ENCODE data around the gene TNXB.
"Not testable (repeated sequence)": the region's sequence is repeated elsewhere in the genome, so short reads cannot be mapped to it uniquely, and the experiment has no call there.

TNXB gene

DNA sequence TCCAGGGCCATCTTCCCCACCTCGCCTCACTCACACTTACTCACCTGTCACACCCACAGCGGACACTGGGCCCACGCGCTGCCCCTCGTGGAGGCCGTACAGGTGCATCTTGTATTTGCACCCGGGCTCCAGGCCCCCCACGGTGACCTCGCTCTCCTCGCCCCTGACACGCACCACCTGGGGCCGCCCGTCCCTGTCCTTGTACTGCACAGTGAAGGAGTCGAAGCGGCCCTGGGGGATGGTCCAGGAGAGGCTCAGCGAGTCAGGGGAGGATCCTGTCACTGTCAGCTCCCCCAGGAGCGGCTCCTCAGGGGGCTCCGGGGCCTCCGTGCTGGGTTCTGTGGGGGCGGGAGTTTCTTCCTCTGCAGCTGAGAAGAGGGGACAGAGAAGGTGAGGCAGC is 56.5 kb downstream of the TNXB start:
- DNase-seq = not testable (repeated sequence)

DNA sequence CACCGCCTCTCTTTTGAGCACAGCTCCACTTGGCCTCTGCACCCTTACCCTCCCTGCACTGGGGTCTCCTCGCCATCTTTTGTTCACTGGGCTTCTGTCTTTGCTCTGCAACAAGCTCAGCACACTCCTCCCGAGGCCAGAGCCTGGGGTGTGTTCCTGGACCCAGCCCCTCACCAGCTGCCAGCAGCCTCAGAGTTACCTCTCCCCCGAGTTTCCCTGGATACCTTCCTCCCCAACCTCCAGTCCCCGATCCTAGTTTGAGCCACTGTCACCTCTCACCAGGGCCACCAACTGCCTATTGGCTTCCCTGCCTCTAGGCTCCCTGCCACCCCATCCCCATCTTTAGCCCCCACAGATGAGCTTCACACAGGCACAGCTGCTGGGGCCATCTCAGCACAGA is 58.6 kb downstream of the TNXB start:
- no peak for DNase-seq

DNA sequence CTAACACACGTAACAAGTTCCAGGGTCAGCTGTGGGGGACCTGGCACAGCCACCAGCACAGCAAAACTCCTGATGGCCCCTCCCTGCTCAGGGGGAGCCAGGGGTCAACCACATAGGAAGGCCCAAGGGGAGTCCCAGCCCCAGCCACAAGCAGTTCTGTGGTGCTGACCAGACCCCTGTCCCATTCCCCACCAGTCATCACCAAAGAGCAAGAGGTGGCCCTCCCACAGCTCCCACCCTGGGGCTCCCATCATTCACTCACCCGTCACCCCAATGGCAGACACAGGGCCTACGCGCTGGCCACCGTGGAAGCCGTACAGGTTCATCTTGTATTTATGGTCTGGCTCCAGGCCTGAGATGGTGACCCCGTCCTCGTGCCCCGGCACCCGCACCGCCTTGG is 59.4 kb downstream of the TNXB start:
- DNase-seq = not testable (repeated sequence)

DNA sequence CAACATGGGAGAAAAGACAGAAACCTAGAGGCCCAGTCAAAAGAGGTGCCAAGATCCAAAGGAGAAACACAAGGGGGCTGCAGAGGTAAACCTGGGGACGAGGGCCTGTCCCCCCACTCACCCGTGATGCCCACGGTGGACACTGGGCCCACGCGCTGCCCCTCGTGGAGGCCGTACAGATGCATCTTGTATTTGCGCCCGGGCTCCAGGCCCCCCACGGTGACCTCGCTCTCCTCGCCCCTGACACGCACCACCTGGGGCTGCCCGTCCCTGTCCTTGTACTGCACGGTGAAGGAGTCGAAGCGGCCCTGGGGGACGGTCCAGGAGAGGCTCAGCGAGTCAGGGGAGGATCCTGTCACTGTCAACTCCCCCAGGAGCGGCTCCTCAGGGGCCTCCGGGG is 60.0 kb downstream of the TNXB start:
- not testable (repeated sequence) for DNase-seq

DNA sequence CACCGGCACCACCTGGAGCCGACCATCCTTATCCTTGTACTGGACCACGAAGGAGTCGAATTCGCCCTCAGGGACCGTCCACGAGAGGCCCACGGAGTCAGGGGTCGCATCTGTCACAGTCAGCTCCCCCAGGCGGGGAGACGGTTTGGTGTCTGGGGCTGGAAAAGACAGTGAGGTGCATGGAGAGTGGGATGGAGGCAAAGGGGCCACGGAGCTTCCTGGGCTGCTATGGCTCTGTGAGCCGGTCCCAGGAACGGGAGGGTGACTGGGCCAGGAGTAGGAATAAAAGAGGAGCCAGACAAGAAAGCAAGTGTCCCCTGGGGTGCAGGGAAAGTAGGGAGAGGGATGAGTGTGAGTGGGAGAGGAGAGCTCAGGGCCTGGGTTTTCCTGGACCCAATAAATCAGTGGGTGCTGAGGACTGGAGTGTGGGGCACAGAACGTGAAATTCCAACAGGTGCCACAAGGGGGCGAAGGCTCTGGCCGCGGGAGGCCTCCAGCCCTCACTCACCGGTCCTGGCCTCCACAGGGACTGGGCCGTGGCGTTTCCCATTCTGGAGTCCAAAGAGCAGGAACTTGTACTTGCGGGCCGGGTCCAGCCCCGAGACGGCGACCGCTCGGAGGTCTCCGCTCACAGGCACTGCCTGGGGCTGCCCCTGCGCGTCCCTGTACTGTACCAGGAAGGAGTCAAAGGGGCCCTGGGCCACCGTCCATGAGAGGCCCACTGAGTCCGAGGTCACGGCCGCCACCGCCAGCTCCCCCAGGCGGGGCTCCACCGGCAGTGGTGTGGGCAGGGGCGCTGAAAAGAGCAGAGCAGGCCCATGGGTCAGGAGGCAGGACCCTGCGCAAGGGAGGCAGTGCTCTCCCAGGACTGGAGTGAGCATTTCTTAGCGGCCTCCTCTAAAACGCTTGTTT is 61.0 kb downstream of the TNXB start:
- DNase-seq = peak; percentile 79

DNA sequence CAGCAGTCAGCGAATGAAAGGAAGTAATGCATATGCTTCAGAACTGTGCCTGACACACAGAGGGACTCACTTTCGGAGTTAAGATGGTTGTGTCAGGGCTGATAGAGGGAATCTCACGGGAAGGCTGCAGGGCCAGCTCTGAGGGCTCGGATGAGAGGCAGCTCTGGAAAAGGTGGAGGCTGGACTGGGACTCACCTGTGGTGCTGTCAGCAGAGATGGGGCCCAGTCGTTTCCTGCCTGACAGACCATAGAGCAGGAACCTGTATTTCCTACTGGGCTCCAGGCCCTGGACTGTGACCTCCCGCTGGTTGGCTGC is 61.6 kb downstream of the TNXB start:
- DNase-seq = no peak

DNA sequence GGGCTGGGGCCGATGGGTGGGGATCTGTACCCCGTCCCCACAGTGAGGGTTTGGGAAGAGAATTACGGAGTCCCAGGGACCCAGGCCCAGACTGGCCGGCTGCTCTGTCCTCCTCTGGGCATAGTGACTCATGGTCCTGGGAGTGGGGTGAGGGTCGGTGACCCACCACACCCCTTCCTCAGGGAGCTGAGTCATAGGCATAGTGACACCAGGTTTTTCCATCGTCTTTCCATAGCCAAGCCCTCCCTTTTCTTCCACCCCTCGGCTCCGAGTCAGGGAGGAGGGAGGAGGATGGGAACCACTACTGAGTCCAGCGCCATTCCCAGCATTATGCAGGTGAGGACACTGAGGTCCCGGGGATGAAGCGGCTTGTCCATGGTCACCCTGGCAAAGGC is 62.1 kb downstream of the TNXB start:
- DNase-seq = no peak

DNA sequence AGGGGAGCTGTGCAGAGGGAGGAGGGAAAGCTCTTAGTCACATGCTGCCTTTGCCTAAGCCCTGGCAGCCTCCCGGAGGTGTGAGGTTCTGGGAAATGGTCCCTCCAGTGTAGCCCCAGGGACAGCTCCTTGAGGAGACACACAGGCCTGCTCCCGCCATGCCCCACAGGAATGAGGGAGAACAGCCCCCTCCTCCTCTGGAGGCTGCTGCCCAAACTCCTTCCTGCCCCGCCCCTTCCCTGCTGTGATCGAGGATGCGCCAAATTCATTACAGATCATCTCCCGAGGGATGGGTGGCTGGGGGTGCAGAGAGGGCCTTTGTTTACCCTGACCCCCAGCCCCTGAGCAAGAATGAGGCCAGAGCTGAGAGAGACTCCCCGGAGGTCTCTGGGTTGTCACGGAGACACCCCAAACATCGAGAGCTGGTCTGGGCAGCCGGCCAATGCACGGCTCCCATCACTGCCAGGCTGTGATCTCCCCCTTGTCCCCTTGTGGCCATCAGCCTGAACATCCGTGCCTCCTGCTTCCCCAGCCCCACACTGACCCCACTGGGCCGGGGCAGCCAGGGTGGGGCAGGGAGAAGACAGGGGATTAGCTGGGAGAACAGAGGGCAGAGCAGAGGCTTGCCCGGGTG is 62.6 kb downstream of the TNXB start:
- no peak for DNase-seq

DNA sequence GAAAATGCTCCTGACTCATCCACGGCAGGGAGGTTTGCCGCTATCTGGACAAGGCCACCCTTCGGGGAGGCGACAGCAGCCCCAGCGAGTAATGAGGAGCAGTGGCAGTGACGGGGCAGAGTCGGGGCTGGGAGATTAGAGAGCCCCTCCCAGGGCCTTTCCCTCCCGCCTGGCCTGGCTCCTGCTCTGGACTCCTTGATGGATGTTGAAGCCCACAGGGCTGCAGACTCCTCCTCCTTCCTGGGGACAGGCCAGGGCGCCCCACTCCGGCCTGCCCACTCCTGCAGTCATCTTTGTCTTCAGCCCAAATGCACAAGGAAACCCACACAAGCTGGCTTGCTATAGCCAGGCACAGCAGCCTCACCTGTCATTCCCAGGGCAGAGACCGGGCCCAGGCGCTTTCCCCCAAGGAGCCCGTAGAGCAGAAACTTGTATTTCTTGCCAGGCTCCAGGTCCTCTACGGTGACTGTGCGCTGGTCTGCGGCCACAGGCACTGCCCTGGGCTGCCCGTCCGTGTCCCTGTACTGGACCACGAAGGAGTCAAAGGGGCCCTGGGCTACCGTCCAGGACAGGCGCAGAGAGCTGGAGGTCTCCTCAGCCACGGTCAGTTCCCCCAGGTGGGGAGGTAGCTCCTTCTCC is 63.2 kb downstream of the TNXB start:
- DNase-seq = no peak

DNA sequence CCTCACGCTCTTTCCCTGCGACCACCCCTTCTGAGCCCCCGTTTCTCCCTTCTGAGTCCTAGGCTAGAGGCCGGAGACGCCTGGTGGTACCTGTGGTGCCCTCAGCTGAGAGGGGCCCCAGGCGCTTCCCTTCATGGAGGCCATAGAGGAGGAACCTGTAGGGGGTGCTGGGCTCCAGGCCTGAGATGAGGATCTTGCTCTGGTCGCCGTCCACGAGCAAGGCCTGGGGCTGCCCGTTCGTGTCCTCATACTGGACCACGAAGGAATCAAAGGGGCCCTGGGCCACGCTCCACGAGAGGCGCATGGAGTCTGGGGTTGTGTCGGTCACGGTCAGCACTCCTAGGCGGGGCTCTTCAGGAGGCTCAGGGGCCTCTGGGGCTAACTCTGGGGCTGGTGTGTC is 64.2 kb downstream of the TNXB start:
- DNase-seq = not testable (repeated sequence)

DNA sequence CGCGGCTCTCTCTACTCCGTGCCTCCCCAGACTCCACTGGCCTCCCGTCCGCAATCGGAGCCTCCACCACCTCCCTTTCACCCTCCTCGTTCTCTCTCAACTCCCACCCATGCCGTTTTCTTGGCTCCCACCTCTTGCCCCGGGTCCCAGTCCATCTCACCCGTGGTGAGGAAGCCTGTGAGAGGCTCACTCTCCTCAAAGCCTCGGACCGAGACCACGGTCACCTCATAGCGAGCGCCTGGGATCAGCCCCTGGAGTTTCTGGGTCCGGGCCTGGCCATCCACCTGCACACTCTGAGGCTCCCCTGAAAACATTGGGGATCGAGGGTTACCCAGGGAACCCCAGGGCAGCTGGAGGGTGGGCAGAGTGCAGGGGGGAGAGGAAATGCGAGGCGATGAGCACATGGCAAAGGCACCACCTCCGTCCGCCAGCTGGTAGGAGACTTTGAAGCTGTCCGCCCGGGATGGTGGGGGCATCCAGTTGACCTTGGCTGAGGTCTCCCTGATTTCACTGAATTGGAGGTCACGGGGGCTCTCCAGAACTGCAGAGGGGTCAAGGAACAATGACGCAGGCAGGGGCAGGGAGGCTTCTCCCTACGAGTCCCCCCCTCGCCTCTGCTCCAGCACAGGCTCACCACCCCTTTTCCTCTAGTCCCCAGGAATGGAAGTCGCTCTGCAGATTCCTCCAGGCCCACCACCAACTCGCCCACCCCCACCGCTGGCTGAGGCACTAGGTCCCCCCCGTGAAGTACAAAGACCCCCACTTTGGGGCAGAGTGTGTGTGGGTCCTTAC is 65.4 kb downstream of the TNXB start:
- not testable (repeated sequence) for DNase-seq

DNA sequence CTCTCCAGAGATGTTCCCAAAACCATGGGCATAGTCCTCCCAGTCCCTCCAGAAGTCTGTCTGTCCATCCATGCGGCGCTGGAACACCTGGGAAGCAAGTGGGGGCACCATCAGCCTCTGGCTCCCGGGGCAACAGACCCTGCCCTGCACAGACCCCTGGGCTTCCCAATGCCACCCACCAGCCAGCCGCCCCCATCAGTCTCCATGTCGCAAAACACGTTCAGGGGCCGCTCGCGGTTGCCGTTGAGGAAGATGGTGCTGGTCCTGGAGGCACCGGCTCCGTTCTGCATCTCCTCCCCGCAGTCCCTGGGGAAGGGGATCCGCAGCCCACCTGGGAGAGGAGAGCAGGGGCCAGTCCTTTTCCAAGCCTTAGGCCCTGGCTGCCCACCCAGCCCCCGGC is 66.9 kb downstream of the TNXB start:
- not testable (repeated sequence) for DNase-seq

DNA sequence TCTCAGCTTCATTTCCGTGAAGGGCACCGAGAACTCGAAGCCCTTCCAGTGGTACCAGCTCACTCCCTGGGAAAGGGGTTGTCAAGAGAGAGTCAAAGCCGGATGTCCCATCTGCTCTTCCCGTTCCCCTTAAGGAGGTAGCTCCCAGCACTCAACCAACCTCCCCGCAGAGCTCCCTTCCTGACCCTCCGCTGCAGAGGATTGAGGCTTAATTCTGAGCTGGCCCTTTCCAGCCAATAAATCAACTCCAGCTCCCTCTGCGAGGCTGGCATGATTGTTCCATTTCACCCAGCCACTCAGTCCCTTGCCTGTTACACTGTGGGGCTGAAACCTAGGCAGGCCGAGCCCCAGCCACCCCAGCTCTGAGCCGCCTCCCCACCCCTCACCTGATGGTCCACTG is 67.8 kb downstream of the TNXB start:
- not testable (repeated sequence) for DNase-seq

DNA sequence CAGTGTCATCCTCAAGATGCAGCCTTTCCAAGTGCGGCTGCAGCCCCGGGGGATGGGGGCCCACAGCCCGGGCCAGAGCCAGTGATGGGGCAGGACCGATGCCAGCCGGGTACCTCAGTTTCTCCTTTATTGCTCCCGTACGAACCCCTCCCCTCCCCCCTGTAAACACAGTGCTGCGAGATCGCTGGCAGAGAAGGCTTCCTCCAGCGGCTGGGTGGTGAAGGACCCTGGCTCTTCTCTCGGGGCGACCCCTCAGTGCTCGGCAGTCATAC is 68.2 kb downstream of the TNXB start:
- DNase-seq = not testable (repeated sequence)

DNA sequence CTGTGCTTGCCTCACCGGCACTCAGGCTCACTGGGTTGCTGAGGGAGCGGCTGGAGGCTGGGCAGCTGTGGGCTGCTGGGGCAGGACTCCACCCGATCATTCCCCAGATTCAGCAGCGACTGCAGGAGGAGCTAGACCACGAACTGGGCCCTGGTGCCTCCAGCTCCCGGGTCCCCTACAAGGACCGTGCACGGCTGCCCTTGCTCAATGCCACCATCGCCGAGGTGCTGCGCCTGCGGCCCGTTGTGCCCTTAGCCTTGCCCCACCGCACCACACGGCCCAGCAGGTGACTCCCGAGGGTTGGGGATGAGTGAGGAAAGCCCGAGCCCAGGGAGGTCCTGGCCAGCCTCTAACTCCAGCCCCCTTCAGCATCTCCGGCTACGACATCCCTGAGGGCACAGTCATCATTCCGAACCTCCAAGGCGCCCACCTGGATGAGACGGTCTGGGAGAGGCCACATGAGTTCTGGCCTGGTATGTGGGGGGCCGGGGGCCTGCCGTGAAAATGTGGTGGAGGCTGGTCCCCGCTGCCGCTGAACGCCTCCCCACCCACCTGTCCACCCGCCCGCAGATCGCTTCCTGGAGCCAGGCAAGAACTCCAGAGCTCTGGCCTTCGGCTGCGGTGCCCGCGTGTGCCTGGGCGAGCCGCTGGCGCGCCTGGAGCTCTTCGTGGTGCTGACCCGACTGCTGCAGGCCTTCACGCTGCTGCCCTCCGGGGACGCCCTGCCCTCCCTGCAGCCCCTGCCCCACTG is 68.7 kb downstream of the TNXB start:
- not testable (repeated sequence) for DNase-seq

DNA sequence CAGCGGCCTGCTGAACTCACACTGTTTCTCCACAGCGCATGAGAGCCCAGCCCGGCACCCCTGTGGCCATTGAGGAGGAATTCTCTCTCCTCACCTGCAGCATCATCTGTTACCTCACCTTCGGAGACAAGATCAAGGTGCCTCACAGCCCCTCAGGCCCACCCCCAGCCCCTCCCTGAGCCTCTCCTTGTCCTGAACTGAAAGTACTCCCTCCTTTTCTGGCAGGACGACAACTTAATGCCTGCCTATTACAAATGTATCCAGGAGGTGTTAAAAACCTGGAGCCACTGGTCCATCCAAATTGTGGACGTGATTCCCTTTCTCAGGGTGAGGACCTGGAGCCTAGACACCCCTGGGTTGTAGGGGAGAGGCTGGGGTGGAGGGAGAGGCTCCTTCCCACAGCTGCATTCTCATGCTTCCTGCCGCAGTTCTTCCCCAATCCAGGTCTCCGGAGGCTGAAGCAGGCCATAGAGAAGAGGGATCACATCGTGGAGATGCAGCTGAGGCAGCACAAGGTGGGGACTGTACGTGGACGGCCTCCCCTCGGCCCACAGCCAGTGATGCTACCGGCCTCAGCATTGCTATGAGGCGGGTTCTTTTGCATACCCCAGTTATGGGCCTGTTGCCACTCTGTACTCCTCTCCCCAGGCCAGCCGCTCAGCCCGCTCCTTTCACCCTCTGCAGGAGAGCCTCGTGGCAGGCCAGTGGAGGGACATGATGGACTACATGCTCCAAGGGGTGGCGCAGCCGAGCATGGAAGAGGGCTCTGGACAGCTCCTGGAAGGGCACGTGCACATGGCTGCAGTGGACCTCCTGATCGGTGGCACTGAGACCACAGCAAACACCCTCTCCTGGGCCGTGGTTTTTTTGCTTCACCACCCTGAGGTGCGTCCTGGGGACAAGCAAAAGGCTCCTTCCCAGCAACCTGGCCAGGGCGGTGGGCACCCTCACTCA is 69.5 kb downstream of the TNXB start:
- DNase-seq = not testable (repeated sequence)

DNA sequence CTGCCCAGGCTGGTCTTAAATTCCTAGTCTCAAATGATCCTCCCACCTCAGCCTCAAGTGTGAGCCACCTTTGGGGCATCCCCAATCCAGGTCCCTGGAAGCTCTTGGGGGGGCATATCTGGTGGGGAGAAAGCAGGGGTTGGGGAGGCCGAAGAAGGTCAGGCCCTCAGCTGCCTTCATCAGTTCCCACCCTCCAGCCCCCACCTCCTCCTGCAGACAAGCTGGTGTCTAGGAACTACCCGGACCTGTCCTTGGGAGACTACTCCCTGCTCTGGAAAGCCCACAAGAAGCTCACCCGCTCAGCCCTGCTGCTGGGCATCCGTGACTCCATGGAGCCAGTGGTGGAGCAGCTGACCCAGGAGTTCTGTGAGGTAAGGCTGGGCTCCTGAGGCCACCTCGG is 70.3 kb downstream of the TNXB start:
- not testable (repeated sequence) for DNase-seq

DNA sequence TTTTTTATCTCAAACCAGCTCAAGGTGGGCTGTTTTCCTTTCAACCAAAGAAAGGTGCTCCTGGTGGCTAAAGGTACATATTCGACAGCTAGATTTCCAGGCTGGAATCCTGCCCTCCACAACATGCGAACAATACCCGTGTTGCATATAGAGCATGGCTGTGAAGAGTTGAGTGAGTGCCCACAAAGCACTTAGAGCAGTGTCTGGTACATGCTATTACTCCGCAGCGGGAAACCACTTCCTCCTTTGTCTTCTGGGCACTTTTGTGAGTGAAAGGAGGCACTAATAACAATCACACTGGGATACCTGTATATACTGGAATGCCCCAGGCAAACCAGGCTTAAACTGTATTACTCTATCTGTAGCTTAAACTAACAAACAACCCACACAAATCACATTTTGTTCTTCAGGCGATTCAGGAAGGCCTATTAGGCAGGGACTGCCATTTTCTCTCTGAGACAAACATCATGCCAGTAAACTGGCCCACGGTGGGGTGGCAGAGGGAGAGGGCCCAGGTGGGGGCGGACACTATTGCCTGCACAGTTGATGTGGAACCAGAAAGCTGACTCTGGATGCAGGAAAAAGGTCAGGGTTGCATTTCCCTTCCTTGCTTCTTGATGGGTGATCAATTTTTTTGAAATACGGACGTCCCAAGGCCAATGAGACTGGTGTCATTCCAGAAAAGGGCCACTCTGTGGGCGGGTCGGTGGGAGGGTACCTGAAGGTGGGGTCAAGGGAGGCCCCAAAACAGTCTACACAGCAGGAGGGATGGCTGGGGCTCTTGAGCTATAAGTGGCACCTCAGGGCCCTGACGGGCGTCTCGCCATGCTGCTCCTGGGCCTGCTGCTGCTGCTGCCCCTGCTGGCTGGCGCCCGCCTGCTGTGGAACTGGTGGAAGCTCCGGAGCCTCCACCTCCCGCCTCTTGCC is 71.3 kb downstream of the TNXB start, which contains the start of gene CYP21A2:
Gene CYP21A2 (plus strand): TSS at position 818 of the 927 bp plus-strand sequence. CDS start 8 bp downstream, at position 826.
- not testable (repeated sequence) for DNase-seq

DNA sequence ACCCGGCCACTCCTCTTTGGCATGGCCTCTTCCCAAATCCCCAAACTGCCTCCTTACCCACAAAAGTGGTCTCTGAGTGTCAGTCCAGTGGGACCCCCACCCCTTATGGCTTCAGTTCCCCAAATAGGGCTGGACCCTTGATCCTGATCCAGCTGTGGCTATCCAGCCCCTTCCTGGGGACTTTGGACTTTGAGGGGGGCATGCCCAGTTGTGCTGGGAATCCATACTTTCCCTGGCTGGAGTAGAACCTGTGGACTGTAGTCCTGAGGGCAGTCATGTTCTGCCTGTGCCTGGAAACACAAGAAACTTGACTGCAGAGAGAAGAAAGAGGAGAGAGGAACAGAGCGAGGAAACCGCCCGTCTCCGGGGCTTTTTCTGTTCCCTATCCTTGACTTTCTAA is 72.0 kb downstream of the TNXB start:
- DNase-seq = not testable (repeated sequence)

Data from activated CD4-positive, alpha-beta T cell treated with anti-CD3 and anti-CD28 coated beads for 48 hours (primary cell).